HG02840 (cell line): ENCODE data around the gene MYT1.
"Not testable (repeated sequence)": the region's sequence is repeated elsewhere in the genome, so short reads cannot be mapped to it uniquely, and the experiment has no call there.

ENCODE experiments used
- ATAC-seq: cut with Tn5 transposase; IDR thresholded peaks from one replicate; pipeline ENCODE4 v1.9.1; 2021; ENCODE audit warnings: mild to moderate bottlenecking, moderate library complexity, moderate number of reproducible peaks; ENCODE audit not compliant: unreplicated experiment, low FRiP score

MYT1 gene

GRCh38 chr20:64228086-64228653 lies 63.9 kb downstream of the MYT1 start:
- ATAC-seq, result no peak

GRCh38 chr20:64228751-64229506 lies 64.7 kb downstream of the MYT1 start:
- no peak for ATAC-seq

- ATAC-seq, result no peak
Observed at GRCh38 chr20:64229507-64230061, 65.3 kb downstream of the MYT1 start.

- no peak for ATAC-seq
Observed at GRCh38 chr20:64230461-64231145, 66.4 kb downstream of the MYT1 start.

- ATAC-seq, result no peak
Observed at GRCh38 chr20:64231621-64232550, 67.6 kb downstream of the MYT1 start.

- ATAC-seq, result no peak
Observed at GRCh38 chr20:64232794-64233193, 68.5 kb downstream of the MYT1 start.

- no peak for ATAC-seq
Observed at GRCh38 chr20:64233725-64234124, 69.5 kb downstream of the MYT1 start.

GRCh38 chr20:64234291-64234791 lies 70.1 kb downstream of the MYT1 start:
- ATAC-seq, result no peak

- ATAC-seq, result not testable (repeated sequence)
Observed at GRCh38 chr20:64234921-64235565, 70.8 kb downstream of the MYT1 start.

- ATAC-seq, result no peak
Observed at GRCh38 chr20:64236137-64237088, 72.2 kb downstream of the MYT1 start.

- ATAC-seq, result no peak
Observed at GRCh38 chr20:64237316-64237715, 73.1 kb downstream of the MYT1 start.

GRCh38 chr20:64238115-64238825 lies 74.0 kb downstream of the MYT1 start:
- no peak for ATAC-seq

- ATAC-seq, result no peak
Observed at GRCh38 chr20:64238851-64239387, 74.7 kb downstream of the MYT1 start.

GRCh38 chr20:64239449-64240242 lies 75.4 kb downstream of the MYT1 start:
- ATAC-seq, result no peak

- ATAC-seq, result no peak
Observed at GRCh38 chr20:64240243-64241015, 76.2 kb downstream of the MYT1 start.

- ATAC-seq, result no peak
Observed at GRCh38 chr20:64241061-64241460, 76.8 kb downstream of the MYT1 start.
